K562 (cell line): ENCODE results near the gene GRAMD1B. TPM values are rescaled to one million over a fixed set of nuclear protein-coding genes. Genes with fewer than 3 reads are reported as not detected.
A peak's percentile ranks its signal among the peaks of the same experiment; 100 is the strongest.

Source experiments
- ATAC-seq: fragments of 200-7000 bp; cut with Tn5 transposase; 3 replicates; pipeline ENCODE4 v1.9.1; 2020; ENCODE audit warnings: moderate library complexity
- BruUV-seq: library from RNA; stranded (reverse); fragments of 400-500 nt; replicated peaks from 2 replicates; lab custom pipeline; 2021; lab: Mats Ljungman, UMichigan
- CTCF ChIA-PET: fragments of 300-600 bp; formaldehyde crosslinking; extraction: SDS; loops from one replicate; lab custom pipeline; 2021; ENCODE audit warnings: low intra/inter-chr PET ratio; lab: Yijun Ruan, JAX
- POLR2A ChIA-PET: fragments of 300-600, 350-650 bp; sonication (Branson Sonifier 250); formaldehyde crosslinking; extraction: SDS; loops from one replicate; lab custom pipeline; 2021; ENCODE audit warnings: antibody characterized with exemption, inconsistent platforms; lab: Yijun Ruan, JAX
- DNase-seq, 4 experiments: peaks; one replicate each; pipeline versions ENCODE4 v3.0.0 to v3.0.0-alpha.2; 2011 to 2018; ENCODE audit warnings: low spot score in 3 of 4, mixed read lengths in 3 of 4; ENCODE audit errors: extremely low read depth in 1 of 4
- FAIRE-seq: peaks from 2 replicates; lab custom pipeline; 2011; peaks lifted over from hg19 to GRCh38; lab: Jason Lieb, UNC
- H2AFZ ChIP-seq: 2 replicates; pipeline ENCODE4 v1.6.0; 2011; ENCODE audit warnings: low read depth, low read length, control low read depth, inconsistent platforms
- H3K27ac ChIP-seq: fragments of 200-600 bp; 3 replicates; pipeline ENCODE4 v1.8.0; 2011; ENCODE audit warnings: low read depth, mild to moderate bottlenecking, control low read depth, inconsistent platforms, low read length, moderate library complexity, mixed read lengths; ENCODE audit errors: extremely low read depth
- H3K27me3 ChIP-seq, 2 experiments: fragments of 300-600 bp in 1 of 2; 2 replicates in 1 of 2; 3 replicates in 1 of 2; pipeline versions ENCODE4 v1.6.0 to v1.8.0; 2011; ENCODE audit warnings: inconsistent platforms in 2 of 2, low read length in 2 of 2, mild to moderate bottlenecking in 1 of 2, mixed read lengths in 1 of 2, moderate library complexity in 1 of 2; ENCODE audit not compliant: control insufficient read depth in 2 of 2, insufficient read depth in 2 of 2
- H3K36me3 ChIP-seq: fragments of 300-600 bp; 3 replicates; pipeline ENCODE4 v1.8.0; 2011; ENCODE audit warnings: mild to moderate bottlenecking, low read length, inconsistent platforms; ENCODE audit not compliant: control insufficient read depth, insufficient read depth
- H3K4me1 ChIP-seq, 2 experiments: fragments of 200-600 bp in 1 of 2; replicated peaks in 1 of 2; 2 replicates in 1 of 2; 3 replicates in 1 of 2; pipeline versions ENCODE4 v1.5.1 to v1.8.0; 2011; ENCODE audit warnings: inconsistent platforms in 2 of 2, low read length in 2 of 2, mild to moderate bottlenecking in 1 of 2, mixed read lengths in 1 of 2, moderate library complexity in 1 of 2; ENCODE audit not compliant: control insufficient read depth in 2 of 2, insufficient read depth in 2 of 2
- H3K4me2 ChIP-seq: 2 replicates; pipeline ENCODE4 v1.6.1; 2011; ENCODE audit warnings: low read length, control low read depth, inconsistent platforms, mixed read lengths; ENCODE audit not compliant: insufficient read depth
- H3K4me3 ChIP-seq: fragments of 200-600 bp; sonication (generic), shearing (Covaris generic); 2 replicates; pipeline ENCODE4 v1.5.1; 2016; ENCODE audit warnings: control low read depth, inconsistent platforms
- H3K79me2 ChIP-seq: fragments of 200-600 bp; 3 replicates; pipeline ENCODE4 v1.8.0; 2011; ENCODE audit warnings: low read length, inconsistent platforms; ENCODE audit not compliant: control insufficient read depth, insufficient read depth
- H3K9ac ChIP-seq, 2 experiments: 2 replicates each; pipeline versions ENCODE4 v1.6.0 to v1.6.1; 2011; ENCODE audit warnings: low read depth in 2 of 2, low read length in 2 of 2, control low read depth in 1 of 2, inconsistent platforms in 1 of 2, mild to moderate bottlenecking in 1 of 2, mixed read lengths in 1 of 2; ENCODE audit not compliant: insufficient read depth in 1 of 2
- H3K9me1 ChIP-seq: one replicate; pipeline ENCODE4 v1.6.0; 2011; ENCODE audit warnings: inconsistent platforms, mild to moderate bottlenecking, low read length, moderate library complexity; ENCODE audit not compliant: control insufficient read depth, insufficient read depth
- H3K9me3 ChIP-seq: replicated peaks from 2 replicates; pipeline ENCODE4 v1.5.1; 2011; ENCODE audit warnings: low read depth, low read length, inconsistent platforms; ENCODE audit not compliant: control insufficient read depth, insufficient read depth
- H4K20me1 ChIP-seq: replicated peaks from 2 replicates; pipeline ENCODE4 v1.6.1; 2011; ENCODE audit warnings: low read length, inconsistent platforms, mixed read lengths; ENCODE audit not compliant: control insufficient read depth, insufficient read depth
- BRF1 ChIP-seq: IDR thresholded peaks from 3 replicates; pipeline ENCODE4 v1.6.1; 2011; ENCODE audit warnings: borderline replicate concordance, mild to moderate bottlenecking; ENCODE audit not compliant: insufficient read length; ENCODE audit errors: extremely low read depth
- CREBBP ChIP-seq: IDR thresholded peaks from one replicate; pipeline ENCODE4 v1.6.1; 2012; ENCODE audit warnings: low read depth, mild to moderate bottlenecking, control low read depth, inconsistent platforms, low read length
- DACH1 ChIP-seq: fragments of 450-650 bp; IDR thresholded peaks from 2 replicates; pipeline ENCODE4 v1.6.1; 2018; ENCODE audit not compliant: partially characterized antibody
- HDAC2 ChIP-seq: fragments of 450-650 bp; IDR thresholded peaks from 2 replicates; pipeline ENCODE4 v1.6.1; 2016; ENCODE audit warnings: mild to moderate bottlenecking
- KDM1A ChIP-seq, 2 experiments: fragments of 450-650 bp; IDR thresholded peaks; 2 replicates each; pipeline ENCODE4 v1.6.1; 2016; ENCODE audit warnings: mild to moderate bottlenecking in 2 of 2
- MED1 ChIP-seq: sonication (generic); formaldehyde crosslinking; IDR thresholded peaks from 2 replicates; pipeline ENCODE4 v1.8.1; 2023; ENCODE audit warnings: missing genetic modification reagents, borderline replicate concordance
- NCOA6 ChIP-seq: fragments of 450-650 bp; IDR thresholded peaks from 2 replicates; pipeline ENCODE4 v1.6.1; 2017; ENCODE audit warnings: mild to moderate bottlenecking
- POLR2AphosphoS5 ChIP-seq: IDR thresholded peaks from 2 replicates; pipeline ENCODE4 v1.6.1; 2011; ENCODE audit warnings: mild to moderate bottlenecking, low read depth, low read length, moderate library complexity; ENCODE audit not compliant: control insufficient read depth, insufficient read depth
- POU5F1 ChIP-seq: fragments of 150-350 bp; IDR thresholded peaks from 2 replicates; pipeline ENCODE4 v1.6.1; 2014; ENCODE audit warnings: borderline replicate concordance, low read length, low read depth, mild to moderate bottlenecking; ENCODE audit not compliant: partially characterized antibody
- SMARCE1 ChIP-seq: fragments of 450-650 bp; IDR thresholded peaks from 2 replicates; pipeline ENCODE4 v1.7.1; 2016; ENCODE audit warnings: mild to moderate bottlenecking
- TSC22D4 ChIP-seq: fragments of 450-650 bp; IDR thresholded peaks from 2 replicates; pipeline ENCODE4 v1.6.1; 2016; ENCODE audit warnings: missing genetic modification characterization, missing biosample characterization, control low read depth
- ZNF239 ChIP-seq: fragments of 250-450 bp; sonication (Bioruptor Pico); IDR thresholded peaks from 2 replicates; pipeline ENCODE4 v1.4.0; 2020; ENCODE audit warnings: mild to moderate bottlenecking
- ZNF354B ChIP-seq: fragments of 250-450 bp; sonication (Bioruptor Pico); IDR thresholded peaks from 2 replicates; pipeline ENCODE4 v1.4.0; 2020
- WGBS: fragments of 100-300 bp; shearing (Covaris generic); methylation state at CpG from one replicate; pipeline ENCODE4 v1.1.6; 2016; ENCODE audit warnings: low coverage, mixed read lengths; ENCODE audit not compliant: insufficient coverage; ENCODE audit errors: missing lambda C conversion rate; 5-methylcytosine and 5-hydroxymethylcytosine counted together
- in situ Hi-C: fragments of 300-500 bp; cut with MboI; formaldehyde crosslinking; loops from 4 replicates; pipeline ENCODE4 v1.15.0; 2018; ENCODE audit warnings: inconsistent platforms, mixed read lengths
- intact Hi-C: fragments of 100-400 bp; cut with micrococcal nuclease; formaldehyde crosslinking; loops from 2 replicates; pipeline ENCODE4 v1.14.2; 2022
- polyA plus RNA-seq, 8 experiments: library from polyadenylated mRNA; depleted of rRNA in 4 of 8; stranded (reverse) in 5 of 8; unstranded in 3 of 8; fragments of >200 nt; fragmentation: Nextera tagmentation in 2 of 8; fragmentation: Illumina TruSeq in 1 of 8; extraction: Ambion mirVana in 2 of 8; extraction: Trizol in 1 of 8; gene quantifications; 2 replicates each; pipeline versions ENCODE4 v1.2.1 to v1.2.3, GENCODE V29; 2011 to 2014; ENCODE audit warnings: inconsistent platforms in 1 of 8, missing spikeins in 1 of 8
- total RNA-seq, 7 experiments: library from RNA; depleted of rRNA in 6 of 7; stranded (reverse); fragments of >200 nt in 6 of 7; fragmentation: Illumina TruSeq in 2 of 7; extraction: Trizol in 2 of 7; gene quantifications; 2 replicates each; pipeline versions ENCODE4 v1.2.1 to v1.2.3, GENCODE V29; 2011 to 2021; ENCODE audit warnings: low replicate concordance in 1 of 7

Gene GRAMD1B
- total and polyA plus RNA-seq, 9 of the 15 experiments (the other 6 are each of a cell fraction or from before 2014, with no cell fraction given): 0.31 TPM; not detected in 8

GRCh38 chr11:123582992-123583504 is 153.0 kb downstream of the GRAMD1B start:
- Histone ChIP-seq H3K4me2 (no peak overlapping the region), H3K27me3 (peaks cover 0 to 45% of the 10 kb centered on the region in 2 experiments; a peak in 3 of 5 replicates), H3K9me3 (no peaks in the 10 kb centered on the region), H3K79me2 (no peaks in the 10 kb centered on the region), H3K4me3 (no peak overlapping the region), H3K27ac (no peak overlapping the region), H2AFZ (no peak overlapping the region), H4K20me1 (no peaks in the 10 kb centered on the region; the same call in 1 of the 2 replicates), H3K9ac (no peak overlapping the region), H3K9me1 (no peaks in the 10 kb centered on the region), H3K36me3 (no peaks in the 10 kb centered on the region), H3K4me1 (peaks cover 0 to 4% of the 10 kb centered on the region in 2 experiments; a peak in 1 of 5 replicates)
- in situ Hi-C loops (no loop called here), intact Hi-C loops (no loop called here)
- BruUV-seq: no TSS peak
- ChIA-PET CTCF (no interaction called here), POLR2A (no interaction called here)
- FAIRE-seq: no peak
- DNase-seq: no peak
- WGBS: 11% methylated on average over 12 of the region's 12 CpGs
- 0 out of 2 replicates have a peak, but pooled peaks have one; percentile 40 for TF ChIP-seq TSC22D4 (tag)
- peak in 1 of 2 experiments; percentile 67; a peak in 1 of 4 replicates for TF ChIP-seq KDM1A (IDR thresholded peaks at IDR 0.05)
- no peak for TF ChIP-seq HDAC2
- no peak for ATAC-seq

GRCh38 chr11:123584186-123584585 is 154.1 kb downstream of the GRAMD1B start:
- intact Hi-C loops: no loop called here
- POLR2A ChIA-PET: interaction anchor here (0.5 to 0.6 kb wide), 2 partner anchors 162 to 1297 kb away, joined by 3 to 4 read pairs; no protein-coding TSS in a partner anchor
- no TSS peak for BruUV-seq

More at GRCh38 chr11:123584186-123584585, 154.1 kb downstream of the GRAMD1B start:
- FAIRE-seq: no peak
- no peak overlapping the region for H2AFZ ChIP-seq
- TF ChIP-seq POU5F1 (no peak), MED1 (CRISPR knock-in tag) (no peak), NCOA6 (no peak), SMARCE1 (no peak), POLR2AphosphoS5 (no peak), DACH1 (no peak), ZNF239 (CRISPR knock-in tag) (no peak), BRF1 (no peak), CREBBP (no peak), ZNF354B (CRISPR knock-in tag) (no peak)
- TF ChIP-seq, all 486 proteins: peak for 0
- H4K20me1 ChIP-seq: no peaks in the 10 kb centered on the region; the same call in 1 of the 2 replicates
- H3K4me2 ChIP-seq: no peak overlapping the region
- H3K9ac ChIP-seq: no peak overlapping the region
- H3K4me1 ChIP-seq: peaks cover 0 to 4% of the 10 kb centered on the region in 2 experiments; a peak in 1 of 5 replicates
- peaks cover 0 to 42% of the 10 kb centered on the region in 2 experiments; a peak in 3 of 5 replicates for H3K27me3 ChIP-seq
- no peaks in the 10 kb centered on the region for H3K9me1 ChIP-seq
- DNase-seq: no peak
- 10% methylated on average over 3 of the region's 4 CpGs for WGBS
- H3K36me3 ChIP-seq: no peaks in the 10 kb centered on the region
- in situ Hi-C loops: no loop called here
- CTCF ChIA-PET: no interaction called here
- H3K4me3 ChIP-seq: no peak overlapping the region
- H3K9me3 ChIP-seq: no peaks in the 10 kb centered on the region
- H3K27ac ChIP-seq: no peak overlapping the region
- H3K79me2 ChIP-seq: no peaks in the 10 kb centered on the region
- ATAC-seq: no peak
